ENCODE results near the gene PIK3R2.

GRCh38 chr19:18131841-18132596 is 20.9 kb upstream of the PIK3R2 start:
- TF ChIP-seq CTCF (IDR thresholded peaks at IDR 0.05 in 8 of 11, conservative IDR thresholded peaks at IDR 0.05 in 3 of 11) (no peak), POLR2A (IDR thresholded peaks at IDR 0.05) (no peak), POLR2AphosphoS5 (IDR thresholded peaks at IDR 0.05) (peak in 1 of 3 donors; percentile 59)
